GM12872 (cell line): ENCODE results near the gene NDUFA9.

ENCODE experiments used
- CTCF ChIP-seq: IDR thresholded peaks from 3 replicates; pipeline ENCODE4 v1.5.1; 2011; ENCODE audit warnings: low read depth, mild to moderate bottlenecking, low read length, moderate library complexity; ENCODE audit not compliant: insufficient read depth

NDUFA9 gene

GRCh38 chr12:4649358-4649661 is 396 bp downstream of the NDUFA9 start:
- TF ChIP-seq CTCF: no peak

DNA sequence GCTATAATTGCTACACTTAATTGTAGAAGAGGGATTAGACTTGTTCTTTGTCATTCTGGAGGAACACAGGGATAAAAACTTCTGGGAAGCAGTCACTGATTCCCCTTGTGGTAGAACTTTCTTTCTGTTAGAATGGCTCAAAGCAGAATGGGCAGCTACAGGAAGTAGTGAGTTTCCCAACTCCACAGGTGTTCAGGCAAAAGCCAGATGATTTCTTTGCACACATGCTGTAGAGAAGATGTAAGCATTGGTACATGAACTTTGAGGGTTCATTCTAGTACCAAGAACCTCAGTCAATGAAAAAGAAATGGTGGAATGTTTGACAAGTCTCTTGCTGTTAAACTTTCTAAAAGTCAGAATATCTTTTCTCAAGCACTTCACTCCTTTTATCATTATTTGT is 4.3 kb downstream of the NDUFA9 start:
- no peak for TF ChIP-seq CTCF

DNA sequence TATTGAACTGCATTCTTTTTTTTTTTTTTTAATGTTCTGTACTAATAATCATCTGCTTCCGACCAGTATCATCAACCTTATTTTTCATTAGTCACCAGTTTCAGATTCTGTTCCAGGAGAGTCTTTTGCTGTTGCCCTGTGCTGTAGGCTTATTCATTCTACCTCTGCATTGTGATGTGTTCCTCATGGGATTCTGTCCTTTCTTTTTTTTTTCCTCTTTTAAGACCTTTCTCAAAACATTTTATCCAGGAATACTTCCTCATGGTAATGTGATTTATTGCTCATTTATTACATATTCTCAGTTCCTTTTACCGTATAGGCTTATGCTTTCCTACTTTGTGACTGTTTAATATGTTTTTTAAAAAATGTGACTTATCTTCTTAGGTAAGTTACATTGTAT is 4.8 kb downstream of the NDUFA9 start:
- TF ChIP-seq CTCF: no peak

DNA sequence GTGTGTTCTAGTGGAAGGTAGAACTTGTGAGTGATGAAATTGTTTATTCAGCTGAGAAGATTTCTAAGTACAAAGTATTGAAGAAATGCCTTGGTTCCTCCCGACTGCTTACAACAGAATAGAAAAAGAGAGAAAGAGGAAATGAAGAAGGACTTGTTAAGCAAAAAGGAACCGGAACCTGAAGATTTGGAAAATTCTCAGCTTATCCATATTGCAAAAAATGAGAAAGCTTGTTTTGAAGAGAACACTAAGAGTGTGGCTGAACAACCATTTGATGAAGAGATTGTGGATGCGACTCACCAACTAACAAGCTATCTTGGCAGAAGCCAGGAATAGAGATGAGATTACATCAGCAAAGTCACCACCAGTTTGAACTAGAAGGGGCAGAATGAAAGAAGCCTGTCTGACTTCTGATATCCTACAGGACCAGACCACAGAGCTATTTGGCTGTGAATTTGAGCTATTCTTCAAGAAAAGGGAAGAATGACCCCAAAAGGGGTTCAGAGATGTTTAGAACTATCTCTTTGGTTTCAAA is 15.1 kb downstream of the NDUFA9 start:
- no peak for TF ChIP-seq CTCF

DNA sequence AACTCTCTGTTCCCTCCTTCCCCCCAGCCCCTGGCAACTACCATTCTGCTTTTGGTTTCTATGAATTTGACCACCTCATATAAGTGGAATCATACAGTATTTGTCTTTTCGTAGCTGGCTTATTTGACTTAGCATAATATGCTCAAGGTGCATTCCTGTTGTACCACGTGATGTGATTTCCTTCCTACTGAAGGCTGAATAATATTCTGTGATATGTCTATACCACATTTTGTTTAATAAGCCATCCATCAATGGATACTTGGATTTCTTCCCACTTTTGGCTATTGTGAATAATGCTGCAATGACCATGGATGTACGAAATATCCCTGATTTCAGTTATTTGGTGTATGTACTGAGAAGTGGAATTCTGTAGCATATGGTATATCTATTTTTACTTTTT is 16.3 kb downstream of the NDUFA9 start:
- no peak for TF ChIP-seq CTCF

DNA sequence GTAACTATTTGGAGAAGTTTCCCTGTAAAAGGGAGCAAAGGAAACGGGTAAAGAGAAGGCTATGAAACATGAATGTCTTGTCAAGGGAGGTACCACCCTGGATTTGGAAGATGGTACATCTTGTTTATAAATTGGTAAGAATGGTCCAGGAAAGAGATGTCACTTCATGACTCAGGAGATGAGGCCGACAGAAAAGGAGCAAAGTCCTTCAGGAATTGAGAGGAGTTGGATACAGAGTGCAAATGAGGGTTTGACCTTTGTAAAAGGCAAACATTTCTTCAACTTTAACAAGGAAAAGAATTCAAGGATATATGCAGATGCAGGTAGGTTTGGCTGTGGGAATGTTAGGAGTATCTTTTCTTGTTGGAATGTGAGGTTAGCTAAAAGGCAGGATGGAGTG is 30.8 kb downstream of the NDUFA9 start:
- TF ChIP-seq CTCF: no peak

GRCh38 chr12:4681732-4682131 is 32.8 kb downstream of the NDUFA9 start:
- no peak for TF ChIP-seq CTCF

GRCh38 chr12:4685317-4685716 is 36.4 kb downstream of the NDUFA9 start:
- TF ChIP-seq CTCF: no peak
